ENCODE results near the gene FTCD.

Gene FTCD

DNA sequence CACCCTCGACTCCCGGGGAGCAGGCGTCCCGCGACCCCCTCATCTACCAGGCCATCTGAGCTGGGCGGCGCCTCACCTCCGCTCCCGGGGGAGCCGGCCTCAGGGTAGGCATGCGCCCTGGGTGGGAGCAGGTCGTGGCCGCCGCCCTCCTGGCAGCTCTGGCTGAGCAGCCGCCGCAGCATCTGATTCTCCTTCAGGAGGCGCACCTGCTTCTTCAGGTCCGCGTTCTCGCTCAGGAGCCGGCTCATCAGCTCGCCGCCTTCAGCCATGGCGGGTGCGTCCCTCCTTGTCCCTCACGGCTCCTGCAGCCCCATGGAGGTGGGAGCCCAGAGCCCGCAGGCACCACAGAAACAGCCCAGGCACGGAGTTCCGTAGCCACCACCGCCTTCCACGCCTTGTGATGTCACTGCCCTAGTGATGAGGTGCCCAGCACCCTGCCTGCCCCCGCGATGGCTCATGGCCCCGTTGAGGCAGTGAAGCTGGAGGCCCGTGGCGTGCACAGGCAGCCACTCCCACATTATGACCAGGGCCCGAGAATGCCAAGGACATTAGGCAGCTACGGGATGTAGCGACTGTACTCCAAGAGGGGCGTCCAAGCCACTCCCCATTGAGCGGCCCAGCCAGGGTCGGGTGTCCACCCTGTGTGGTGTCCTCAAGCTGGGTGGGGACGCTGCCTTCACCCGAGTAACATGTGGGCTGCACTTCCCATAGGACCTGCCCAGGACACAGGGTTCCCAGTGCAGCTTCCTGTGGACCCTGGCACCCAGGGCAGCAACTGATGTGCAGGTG is 27.4 kb upstream of the FTCD start:
- Histone ChIP-seq H3K27me3 (replicated peaks; ENCODE audit: insufficient read depth, low read length) (no peaks in the 10 kb centered on the region), H3K79me2 (ENCODE audit: low read length) (0 out of 2 replicates have a peak, but pooled peaks cover 3% of the 10 kb centered on the region), H3K36me3 (replicated peaks; ENCODE audit: insufficient read depth, low read length) (no peaks in the 10 kb centered on the region), H3K9me2 (replicated peaks; ENCODE audit: insufficient read depth, low read length) (no peaks in the 10 kb centered on the region), H2AFZ (ENCODE audit: low read length) (no peak overlapping the region), H3K9ac (ENCODE audit: low read length) (no peak overlapping the region), H3K27ac (ENCODE audit: low read length) (no peak overlapping the region), H3K9me3 (replicated peaks; ENCODE audit: insufficient read depth, low read length) (no peaks in the 10 kb centered on the region), H3K4me3 (ENCODE audit: low read length) (no peak overlapping the region), H3K4me2 (ENCODE audit: low read depth, low read length) (no peak overlapping the region), H3F3A (ENCODE audit: insufficient read depth, low read length) (0 out of 2 replicates have a peak, but pooled peaks cover 10% of the 10 kb centered on the region), H3K4me1 (ENCODE audit: low read length) (peaks cover 12% of the 10 kb centered on the region), H4K20me1 (ENCODE audit: insufficient read depth, low read length) (no peaks in the 10 kb centered on the region)
- no peak for DNase-seq
- TF ChIP-seq EZH2phosphoT487 (IDR thresholded peaks at IDR 0.05; ENCODE audit: low read length) (no peak), EZH2 (optimal IDR thresholded peaks at IDR 0.05; ENCODE audit: low read depth, low read length) (no peak)
- TF ChIP-seq, protein P1, sequence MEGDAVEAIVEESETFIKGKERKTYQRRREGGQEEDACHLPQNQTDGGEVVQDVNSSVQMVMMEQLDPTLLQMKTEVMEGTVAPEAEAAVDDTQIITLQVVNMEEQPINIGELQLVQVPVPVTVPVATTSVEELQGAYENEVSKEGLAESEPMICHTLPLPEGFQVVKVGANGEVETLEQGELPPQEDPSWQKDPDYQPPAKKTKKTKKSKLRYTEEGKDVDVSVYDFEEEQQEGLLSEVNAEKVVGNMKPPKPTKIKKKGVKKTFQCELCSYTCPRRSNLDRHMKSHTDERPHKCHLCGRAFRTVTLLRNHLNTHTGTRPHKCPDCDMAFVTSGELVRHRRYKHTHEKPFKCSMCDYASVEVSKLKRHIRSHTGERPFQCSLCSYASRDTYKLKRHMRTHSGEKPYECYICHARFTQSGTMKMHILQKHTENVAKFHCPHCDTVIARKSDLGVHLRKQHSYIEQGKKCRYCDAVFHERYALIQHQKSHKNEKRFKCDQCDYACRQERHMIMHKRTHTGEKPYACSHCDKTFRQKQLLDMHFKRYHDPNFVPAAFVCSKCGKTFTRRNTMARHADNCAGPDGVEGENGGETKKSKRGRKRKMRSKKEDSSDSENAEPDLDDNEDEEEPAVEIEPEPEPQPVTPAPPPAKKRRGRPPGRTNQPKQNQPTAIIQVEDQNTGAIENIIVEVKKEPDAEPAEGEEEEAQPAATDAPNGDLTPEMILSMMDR (IDR thresholded peaks at IDR 0.05; ENCODE audit: low read length): no peak

- H3K9ac ChIP-seq (ENCODE audit: low read length): no peak overlapping the region
- H4K20me1 ChIP-seq (ENCODE audit: insufficient read depth, low read length): no peaks in the 10 kb centered on the region
- no peaks in the 10 kb centered on the region for H3K9me2 ChIP-seq (replicated peaks; ENCODE audit: insufficient read depth, low read length)
- H3K4me3 ChIP-seq (ENCODE audit: low read length): no peak overlapping the region
- 0 out of 2 replicates have a peak, but pooled peaks cover 3% of the 10 kb centered on the region for H3K79me2 ChIP-seq (ENCODE audit: low read length)
- TF ChIP-seq EZH2phosphoT487 (IDR thresholded peaks at IDR 0.05; ENCODE audit: low read length) (no peak), EZH2 (optimal IDR thresholded peaks at IDR 0.05; ENCODE audit: low read depth, low read length) (no peak)
- TF ChIP-seq, protein P1 (IDR thresholded peaks at IDR 0.05; ENCODE audit: low read length): no peak
- H3K36me3 ChIP-seq (replicated peaks; ENCODE audit: insufficient read depth, low read length): no peaks in the 10 kb centered on the region
- H3K27ac ChIP-seq (ENCODE audit: low read length): no peak overlapping the region
- no peak overlapping the region for H3K4me2 ChIP-seq (ENCODE audit: low read depth, low read length)
- H3F3A ChIP-seq (ENCODE audit: insufficient read depth, low read length): 0 out of 2 replicates have a peak, but pooled peaks cover 10% of the 10 kb centered on the region
- H2AFZ ChIP-seq (ENCODE audit: low read length): no peak overlapping the region
- H3K9me3 ChIP-seq (replicated peaks; ENCODE audit: insufficient read depth, low read length): no peaks in the 10 kb centered on the region
- DNase-seq: no peak
- H3K27me3 ChIP-seq (replicated peaks; ENCODE audit: insufficient read depth, low read length): no peaks in the 10 kb centered on the region
- H3K4me1 ChIP-seq (ENCODE audit: low read length): peaks cover 12% of the 10 kb centered on the region
Observed at GRCh38 chr21:46181953-46182547, 26.7 kb upstream of the FTCD start.

DNA sequence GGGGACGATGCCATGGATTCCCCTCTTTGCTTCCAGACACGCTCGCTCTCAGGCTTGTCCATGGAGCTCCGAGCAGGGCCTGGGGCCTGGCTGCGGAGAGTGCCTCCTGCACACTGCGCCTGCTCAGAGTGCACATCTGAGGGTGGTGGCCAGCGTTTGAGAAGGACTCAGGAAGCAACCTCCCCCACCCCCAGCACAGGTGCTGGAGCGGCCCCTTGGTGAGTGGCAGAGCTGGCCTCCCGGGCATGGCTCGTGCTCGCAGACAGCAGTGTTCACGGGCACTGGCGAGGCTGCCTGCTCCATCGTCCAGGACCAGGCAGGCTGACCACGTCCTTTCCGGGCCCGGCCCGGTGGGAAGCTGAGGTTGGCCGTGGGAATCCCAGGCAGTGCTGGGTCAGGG is 26.1 kb upstream of the FTCD start:
- no peak overlapping the region for H3K27ac ChIP-seq (ENCODE audit: low read length)
- no peaks in the 10 kb centered on the region for H3K9me3 ChIP-seq (replicated peaks; ENCODE audit: insufficient read depth, low read length)
- no peaks in the 10 kb centered on the region for H3K9me2 ChIP-seq (replicated peaks; ENCODE audit: insufficient read depth, low read length)
- H4K20me1 ChIP-seq (ENCODE audit: insufficient read depth, low read length): no peaks in the 10 kb centered on the region
- no peak for TF ChIP-seq EZH2 (optimal IDR thresholded peaks at IDR 0.05; ENCODE audit: low read depth, low read length)
- TF ChIP-seq, protein P1 (IDR thresholded peaks at IDR 0.05; ENCODE audit: low read length): no peak
- H2AFZ ChIP-seq (ENCODE audit: low read length): no peak overlapping the region
- H3K9ac ChIP-seq (ENCODE audit: low read length): no peak overlapping the region
- DNase-seq: no peak
- no peaks in the 10 kb centered on the region for H3K27me3 ChIP-seq (replicated peaks; ENCODE audit: insufficient read depth, low read length)
- no peaks in the 10 kb centered on the region for H3K36me3 ChIP-seq (replicated peaks; ENCODE audit: insufficient read depth, low read length)
- 0 out of 2 replicates have a peak, but pooled peaks cover 3% of the 10 kb centered on the region for H3K79me2 ChIP-seq (ENCODE audit: low read length)
- no peak overlapping the region for H3K4me3 ChIP-seq (ENCODE audit: low read length)
- no peak overlapping the region for H3K4me2 ChIP-seq (ENCODE audit: low read depth, low read length)
- peaks cover 12% of the 10 kb centered on the region for H3K4me1 ChIP-seq (ENCODE audit: low read length)
- 0 out of 2 replicates have a peak, but pooled peaks cover 10% of the 10 kb centered on the region for H3F3A ChIP-seq (ENCODE audit: insufficient read depth, low read length)

Data from MM.1S (cell line).